GM23338 (cell line): ENCODE results near the gene CNTN5. TPM values are rescaled to one million over a fixed set of nuclear protein-coding genes. Genes with fewer than 3 reads are reported as not detected.

Experiments
- ATAC-seq: fragments of 200-7000 bp; cut with Tn5 transposase; 3 replicates; pipeline ENCODE4 v1.9.1; 2020
- DNase-seq: peaks from one replicate; pipeline ENCODE4 v3.0.0-alpha.2; 2015; ENCODE audit warnings: low spot score
- H2AFZ ChIP-seq: fragments of 200-600 bp; sonication (generic); 2 replicates; pipeline ENCODE4 v1.8.0; 2016; ENCODE audit warnings: antibody characterized with exemption, mild to moderate bottlenecking, moderate library complexity
- H3F3A ChIP-seq: fragments of 200-600 bp; sonication (generic); replicated peaks from 2 replicates; pipeline ENCODE4 v1.8.0; 2017; ENCODE audit warnings: antibody characterized with exemption, mixed run types, low read depth
- H3K27ac ChIP-seq: fragments of 200-600 bp; sonication (generic); 2 replicates; pipeline ENCODE4 v1.6.1; 2016; ENCODE audit warnings: low read depth
- H3K27me3 ChIP-seq: fragments of 200-600 bp; sonication (generic); 2 replicates; pipeline ENCODE4 v1.8.0; 2016; ENCODE audit warnings: mild to moderate bottlenecking, mixed run types, moderate library complexity; ENCODE audit not compliant: insufficient read depth
- H3K36me3 ChIP-seq: fragments of 200-600 bp; sonication (generic); 2 replicates; pipeline ENCODE4 v1.8.0; 2016; ENCODE audit warnings: mild to moderate bottlenecking; ENCODE audit not compliant: insufficient read depth
- H3K4me1 ChIP-seq: fragments of 200-600 bp; sonication (generic); 2 replicates; pipeline ENCODE4 v1.8.0; 2016; ENCODE audit warnings: mild to moderate bottlenecking, moderate library complexity; ENCODE audit not compliant: insufficient read depth
- H3K4me2 ChIP-seq: fragments of 200-600 bp; sonication (generic); 2 replicates; pipeline ENCODE4 v1.7.1; 2017; ENCODE audit warnings: mixed run types
- H3K4me3 ChIP-seq: fragments of 200-600 bp; sonication (generic); 2 replicates; pipeline ENCODE4 v1.6.1; 2016; ENCODE audit warnings: mixed run types
- H3K79me2 ChIP-seq: fragments of 200-600 bp; sonication (generic); replicated peaks from 2 replicates; pipeline ENCODE4 v1.8.0; 2017; ENCODE audit warnings: mild to moderate bottlenecking; ENCODE audit not compliant: insufficient read depth
- H3K9me2 ChIP-seq: fragments of 200-600 bp; sonication (generic); 2 replicates; pipeline ENCODE4 v1.8.0; 2017; ENCODE audit not compliant: insufficient read depth
- H4K20me1 ChIP-seq: fragments of 200-600 bp; sonication (generic); replicated peaks from 2 replicates; pipeline ENCODE4 v1.8.0; 2017; ENCODE audit warnings: mild to moderate bottlenecking; ENCODE audit not compliant: insufficient read depth
- H3K27ac Mint-ChIP-seq: 2 replicates; pipeline ENCODE4 v1.8.0; 2020; ENCODE audit warnings: inconsistent platforms, mild to moderate bottlenecking, moderate library complexity, mixed read lengths
- H3K27me3 Mint-ChIP-seq: 3 replicates; pipeline ENCODE4 v1.8.0; 2022; ENCODE audit warnings: low read depth, mild to moderate bottlenecking, moderate library complexity, mixed read lengths, inconsistent platforms; ENCODE audit not compliant: insufficient read depth, poor library complexity
- H3K36me3 Mint-ChIP-seq: 3 replicates; pipeline ENCODE4 v1.8.0; 2021; ENCODE audit warnings: low read depth, mild to moderate bottlenecking, inconsistent platforms, moderate library complexity, mixed read lengths
- H3K4me1 Mint-ChIP-seq: 3 replicates; pipeline ENCODE4 v1.8.0; 2020; ENCODE audit warnings: mild to moderate bottlenecking, inconsistent platforms, mixed read lengths
- H3K4me3 Mint-ChIP-seq: 3 replicates; pipeline ENCODE4 v1.8.0; 2021; ENCODE audit warnings: moderate library complexity, mild to moderate bottlenecking, inconsistent platforms, mixed read lengths
- H3K9me3 Mint-ChIP-seq: 3 replicates; pipeline ENCODE4 v1.8.0; 2020; ENCODE audit warnings: moderate library complexity, mild to moderate bottlenecking, inconsistent platforms, mixed read lengths
- CREB1 ChIP-seq: fragments of 250-450 bp; sonication (Bioruptor Pico); IDR thresholded peaks from 2 replicates; pipeline ENCODE4 v1.5.0; 2020; ENCODE audit warnings: low read depth, mild to moderate bottlenecking, moderate library complexity
- ETS1 ChIP-seq: IDR thresholded peaks from 2 replicates; pipeline ENCODE4 v1.6.1; 2016; ENCODE audit warnings: antibody characterized with exemption
- EZH2phosphoT487 ChIP-seq: fragments of 200-600 bp; sonication (generic); IDR thresholded peaks from one replicate; pipeline ENCODE4 v1.8.1; 2018; ENCODE audit warnings: antibody characterized with exemption; ENCODE audit not compliant: unreplicated experiment
- NANOG ChIP-seq: IDR thresholded peaks from 2 replicates; pipeline ENCODE4 v1.6.1; 2016; ENCODE audit warnings: antibody characterized with exemption, borderline replicate concordance
- POLR2AphosphoS5 ChIP-seq: IDR thresholded peaks from 2 replicates; pipeline ENCODE4 v1.6.1; 2016; ENCODE audit warnings: antibody characterized with exemption, low read depth
- REST ChIP-seq: IDR thresholded peaks from one replicate; pipeline ENCODE4 v1.6.1; 2018; ENCODE audit warnings: antibody characterized with exemption; ENCODE audit not compliant: unreplicated experiment
- ZNF114 ChIP-seq: fragments of 250-450 bp; sonication (Bioruptor Pico); IDR thresholded peaks from 2 replicates; pipeline ENCODE4 v1.5.0; 2020; ENCODE audit warnings: mild to moderate bottlenecking, moderate library complexity
- ZNF331 ChIP-seq: fragments of 250-450 bp; sonication (Bioruptor Pico); IDR thresholded peaks from 2 replicates; pipeline ENCODE4 v1.5.0; 2020; ENCODE audit warnings: low read depth, mild to moderate bottlenecking, moderate library complexity
- ZNF462 ChIP-seq: fragments of 250-450 bp; sonication (Bioruptor Pico); IDR thresholded peaks from 2 replicates; pipeline ENCODE4 v1.5.0; 2020; ENCODE audit warnings: mild to moderate bottlenecking, moderate library complexity
- polyA plus RNA-seq: library from polyadenylated mRNA; unstranded; fragments of >200 nt; fragmentation: Nextera tagmentation; extraction: Ambion mirVana; gene quantifications from 2 replicates; pipeline ENCODE4 v1.2.1, GENCODE V29; 2016
- total RNA-seq: library from RNA; depleted of rRNA; stranded (reverse); fragments of >200 nt; shearing (Covaris generic); gene quantifications from 2 replicates; pipeline ENCODE4 v1.2.3, GENCODE V29; 2014

CNTN5 gene
- total and polyA plus RNA-seq, 2 experiments from 2014 or later = not detected

GRCh38 chr11:100340466-100341319 lies 1319.9 kb downstream of the CNTN5 start:
- Histone ChIP-seq H3K27me3 (no peaks in the 10 kb centered on the region), H3K36me3 (no peaks in the 10 kb centered on the region), H3K79me2 (no peaks in the 10 kb centered on the region), H3K4me3 (no peak overlapping the region), H4K20me1 (no peaks in the 10 kb centered on the region), H3K4me1 (no peaks in the 10 kb centered on the region), H3K9me2 (no peaks in the 10 kb centered on the region; the same call in 1 of the 2 replicates), H3K27ac (no peak overlapping the region), H3F3A (no peaks in the 10 kb centered on the region), H2AFZ (peak overlapping the region; percentile 7), H3K4me2 (no peak overlapping the region)
- Mint-ChIP-seq H3K27me3 (peaks cover 1% of the 10 kb centered on the region), H3K9me3 (no peaks in the 10 kb centered on the region), H3K4me1 (peaks cover 11% of the 10 kb centered on the region; the same call in 2 of the 3 replicates), H3K36me3 (no peaks in the 10 kb centered on the region), H3K4me3 (no peak overlapping the region), H3K27ac (no peak overlapping the region)
- TF ChIP-seq ZNF114 (CRISPR knock-in tag) (no peak), REST (no peak), EZH2phosphoT487 (no peak), NANOG (no peak), CREB1 (CRISPR knock-in tag) (no peak), ETS1 (no peak), ZNF462 (CRISPR knock-in tag) (no peak), ZNF331 (CRISPR knock-in tag) (no peak), POLR2AphosphoS5 (no peak)
- ATAC-seq (peak; percentile 69), DNase-seq (peak; percentile 39)
